ENCODE data around the gene SLIRP. TPM values are rescaled to one million over a fixed set of nuclear protein-coding genes. Genes with fewer than 3 reads are reported as not detected.

SLIRP gene
- total RNA-seq, 1 donor from 2014 or later: 90.1 TPM

DNA sequence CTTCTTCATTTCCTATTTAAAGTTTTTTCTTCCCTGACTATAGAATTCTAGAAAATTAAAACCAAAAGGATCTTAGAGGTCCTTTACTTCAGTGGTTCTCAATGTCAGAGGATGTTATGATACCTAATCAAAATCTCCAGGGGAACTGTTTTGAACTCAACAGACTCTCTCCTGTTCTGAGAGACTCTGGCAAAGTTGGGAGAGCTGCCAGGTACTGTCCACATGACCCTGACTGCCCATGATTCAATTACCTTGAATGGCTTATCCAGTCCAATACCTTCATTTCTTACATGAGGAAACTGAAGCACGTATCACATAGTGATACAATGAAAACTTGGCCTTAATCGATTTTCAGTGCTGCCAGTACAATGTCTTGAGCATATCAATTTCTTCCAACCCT lies 16.6 kb upstream of the SLIRP start:
- Histone ChIP-seq H3K4me1 (no peaks in the 10 kb centered on the region), H3K27ac (no peak overlapping the region), H3K4me3 (no peak overlapping the region), H3K36me3 (peaks cover 0 to 41% of the 10 kb centered on the region in 2 donors), H3K27me3 (no peaks in the 10 kb centered on the region), H3K9me3 (no peaks in the 10 kb centered on the region)
- TF ChIP-seq POLR2AphosphoS5 (IDR thresholded peaks at IDR 0.05; ENCODE audit: insufficient read depth in 1 of 2, low read depth in 1 of 2) (no peak), POLR2A (IDR thresholded peaks at IDR 0.05) (no peak)
- TF ChIP-seq, protein P1, sequence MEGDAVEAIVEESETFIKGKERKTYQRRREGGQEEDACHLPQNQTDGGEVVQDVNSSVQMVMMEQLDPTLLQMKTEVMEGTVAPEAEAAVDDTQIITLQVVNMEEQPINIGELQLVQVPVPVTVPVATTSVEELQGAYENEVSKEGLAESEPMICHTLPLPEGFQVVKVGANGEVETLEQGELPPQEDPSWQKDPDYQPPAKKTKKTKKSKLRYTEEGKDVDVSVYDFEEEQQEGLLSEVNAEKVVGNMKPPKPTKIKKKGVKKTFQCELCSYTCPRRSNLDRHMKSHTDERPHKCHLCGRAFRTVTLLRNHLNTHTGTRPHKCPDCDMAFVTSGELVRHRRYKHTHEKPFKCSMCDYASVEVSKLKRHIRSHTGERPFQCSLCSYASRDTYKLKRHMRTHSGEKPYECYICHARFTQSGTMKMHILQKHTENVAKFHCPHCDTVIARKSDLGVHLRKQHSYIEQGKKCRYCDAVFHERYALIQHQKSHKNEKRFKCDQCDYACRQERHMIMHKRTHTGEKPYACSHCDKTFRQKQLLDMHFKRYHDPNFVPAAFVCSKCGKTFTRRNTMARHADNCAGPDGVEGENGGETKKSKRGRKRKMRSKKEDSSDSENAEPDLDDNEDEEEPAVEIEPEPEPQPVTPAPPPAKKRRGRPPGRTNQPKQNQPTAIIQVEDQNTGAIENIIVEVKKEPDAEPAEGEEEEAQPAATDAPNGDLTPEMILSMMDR (IDR thresholded peaks at IDR 0.05): no peak
- intact Hi-C loops (cut with DNase I): no loop called here
- no peak for DNase-seq (ENCODE audit: extremely low spot score in 2 of 2)

DNA sequence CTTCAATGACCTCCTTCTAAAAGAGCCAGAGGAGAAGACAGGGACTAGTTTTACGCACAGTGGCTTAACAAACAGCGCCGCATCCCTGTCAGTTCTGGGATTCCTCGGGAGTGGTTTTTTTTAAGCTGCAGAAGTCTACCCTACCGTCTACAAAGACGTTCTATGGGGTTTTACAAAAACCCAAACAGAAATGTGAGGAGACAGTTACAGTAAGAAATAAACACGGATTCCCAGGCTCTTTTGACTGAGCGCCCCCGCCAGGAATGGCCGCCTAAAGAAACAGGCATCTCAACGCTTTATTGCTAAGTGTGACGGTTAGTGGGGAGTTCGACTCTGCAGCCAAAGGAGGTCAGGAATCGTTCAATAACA lies 564 bp upstream of the SLIRP start:
- TF ChIP-seq, protein P1 (IDR thresholded peaks at IDR 0.05): no peak
- no peak for TF ChIP-seq POLR2A (IDR thresholded peaks at IDR 0.05)
- no peak for TF ChIP-seq POLR2AphosphoS5 (IDR thresholded peaks at IDR 0.05; ENCODE audit: insufficient read depth in 1 of 2, low read depth in 1 of 2)
- intact Hi-C loops (cut with DNase I): no loop called here
- peaks cover 0 to 31% of the 10 kb centered on the region in 2 donors for H3K36me3 ChIP-seq

DNA sequence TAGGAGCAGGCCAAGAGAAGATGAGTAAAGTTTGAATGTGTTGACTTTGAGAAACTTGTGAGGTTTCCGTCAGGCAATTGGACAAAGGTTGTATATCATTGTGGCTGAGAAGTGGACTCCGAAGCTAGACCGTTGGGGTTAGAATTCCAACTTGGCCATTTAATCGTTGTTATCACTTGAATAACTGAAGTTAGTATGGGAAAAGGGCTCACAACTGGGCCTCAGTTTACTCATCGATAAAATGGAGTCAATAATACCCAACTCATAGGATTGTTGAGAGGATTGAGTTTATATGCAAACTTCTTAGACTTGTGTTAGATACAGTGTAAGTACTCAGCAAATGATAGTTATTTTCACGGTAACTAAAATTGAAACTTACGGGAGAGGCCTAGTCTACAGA lies 846 bp downstream of the SLIRP start:
- H3K4me1 ChIP-seq: peaks cover 39% of the 10 kb centered on the region
- TF ChIP-seq POLR2AphosphoS5 (IDR thresholded peaks at IDR 0.05; ENCODE audit: insufficient read depth in 1 of 2, low read depth in 1 of 2) (no peak), POLR2A (IDR thresholded peaks at IDR 0.05) (no peak)
- TF ChIP-seq, protein P1 (IDR thresholded peaks at IDR 0.05): no peak
- H3K9me3 ChIP-seq: no peaks in the 10 kb centered on the region
- peak overlapping the region; percentile 90 to 98 for H3K4me3 ChIP-seq
- no peak overlapping the region for H3K27ac ChIP-seq
- no peaks in the 10 kb centered on the region for H3K27me3 ChIP-seq
- peaks cover 0 to 23% of the 10 kb centered on the region in 2 donors for H3K36me3 ChIP-seq
- DNase-seq (ENCODE audit: extremely low spot score in 2 of 2): no peak
- intact Hi-C loops (cut with DNase I): no loop called here

More for the DNA sequence above, 564 bp upstream of the SLIRP start:
- Histone ChIP-seq H3K9me3 (no peaks in the 10 kb centered on the region), H3K27ac (peak overlapping the region; percentile 59), H3K4me1 (peaks cover 39% of the 10 kb centered on the region), H3K4me3 (peak overlapping the region; percentile 90 to 98), H3K27me3 (no peaks in the 10 kb centered on the region)
- no peak for DNase-seq (ENCODE audit: extremely low spot score in 2 of 2)

DNA sequence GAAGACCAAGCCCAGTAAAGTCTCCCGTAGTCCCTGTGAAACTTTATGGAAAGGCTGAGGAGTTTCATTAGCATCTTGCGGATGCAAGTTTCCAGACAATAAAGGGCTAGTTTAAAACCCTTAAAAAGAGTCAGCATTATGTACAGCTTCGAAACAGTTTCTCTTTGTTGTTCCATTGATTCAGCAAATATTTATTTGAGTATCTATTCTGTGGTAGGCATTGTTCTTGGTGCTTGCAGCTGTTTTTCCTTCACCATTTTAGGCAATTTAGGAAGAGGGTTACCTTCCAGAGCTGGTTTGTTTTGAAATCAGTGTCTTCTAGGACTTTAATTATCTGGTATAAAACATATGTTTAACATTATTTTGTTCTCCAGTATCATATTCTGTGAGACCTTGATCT lies 1.5 kb downstream of the SLIRP start:
- H3K4me3 ChIP-seq: no peak overlapping the region
- peaks cover 0 to 21% of the 10 kb centered on the region in 2 donors for H3K36me3 ChIP-seq
- intact Hi-C loops (cut with DNase I): no loop called here

DNA sequence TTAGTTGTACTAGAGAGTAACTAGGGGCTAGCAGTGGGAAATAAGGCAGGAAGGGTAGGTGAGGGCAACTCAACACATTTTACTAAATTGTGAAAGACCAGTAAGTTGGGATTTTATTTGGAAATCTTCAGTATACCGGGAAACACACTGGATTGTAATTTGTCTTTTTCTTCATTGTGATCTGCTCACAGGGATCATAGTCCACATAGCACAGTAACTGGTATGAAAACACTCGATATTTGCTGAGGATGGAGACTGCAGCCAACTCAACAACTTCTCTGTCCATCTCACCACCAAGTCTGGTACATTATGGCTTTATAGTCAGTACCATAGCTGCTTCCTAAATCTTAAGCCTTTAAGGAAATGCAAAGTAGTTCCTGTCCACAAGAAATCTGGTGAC lies 2.5 kb downstream of the SLIRP start:
- Histone ChIP-seq H3K36me3 (peaks cover 0 to 27% of the 10 kb centered on the region in 2 donors), H3K4me1 (peaks cover 39% of the 10 kb centered on the region), H3K27me3 (no peaks in the 10 kb centered on the region), H3K9me3 (no peaks in the 10 kb centered on the region), H3K27ac (no peak overlapping the region), H3K4me3 (no peak overlapping the region)
- intact Hi-C loops (cut with DNase I): no loop called here
- TF ChIP-seq POLR2AphosphoS5 (IDR thresholded peaks at IDR 0.05; ENCODE audit: insufficient read depth in 1 of 2, low read depth in 1 of 2) (no peak), POLR2A (IDR thresholded peaks at IDR 0.05) (no peak)
- TF ChIP-seq, protein P1 (IDR thresholded peaks at IDR 0.05): no peak
- DNase-seq (ENCODE audit: extremely low spot score in 2 of 2): no peak

More for the DNA sequence above, 1.5 kb downstream of the SLIRP start:
- peaks cover 39% of the 10 kb centered on the region for H3K4me1 ChIP-seq
- no peaks in the 10 kb centered on the region for H3K9me3 ChIP-seq
- H3K27me3 ChIP-seq: no peaks in the 10 kb centered on the region
- H3K27ac ChIP-seq: no peak overlapping the region
- TF ChIP-seq, protein P1 (IDR thresholded peaks at IDR 0.05): no peak
- TF ChIP-seq POLR2A (IDR thresholded peaks at IDR 0.05) (no peak), POLR2AphosphoS5 (IDR thresholded peaks at IDR 0.05; ENCODE audit: insufficient read depth in 1 of 2, low read depth in 1 of 2) (no peak)
- no peak for DNase-seq (ENCODE audit: extremely low spot score in 2 of 2)
